Esophagus squamous epithelium (tissue), 5 donors: ENCODE measurements around the gene PGM5. TPM values are rescaled to one million over a fixed set of nuclear protein-coding genes. Genes with fewer than 3 reads are reported as not detected.

Experiments used
- DNase-seq: peaks from one replicate; lab custom pipeline; 2025; lab: John Stamatoyannopoulos, UW
- H3K27ac ChIP-seq, 4 donors: fragments of 200-600 bp; sonication (generic); one replicate each; pipeline ENCODE4 v1.5.1; 2016 to 2019; ENCODE audit warnings: mild to moderate bottlenecking in 1 of 4
- H3K27me3 ChIP-seq, 4 donors: fragments of 200-600 bp; sonication (generic); 1 replicate in 3 of 4; 2 replicates in 1 of 4; pipeline versions ENCODE4 v1.5.1 to v1.6.0; 2017 to 2021; ENCODE audit warnings: antibody characterized with exemption in 1 of 4
- H3K36me3 ChIP-seq, 3 donors: fragments of 200-600 bp; sonication (generic); one replicate each; pipeline ENCODE4 v1.5.1; 2016 to 2019
- H3K4me1 ChIP-seq, 3 donors: fragments of 200-600 bp; sonication (generic); one replicate each; pipeline ENCODE4 v1.5.1; 2017 to 2019
- H3K4me3 ChIP-seq, 4 donors: fragments of 200-600 bp; sonication (generic); 1 replicate in 3 of 4; 2 replicates in 1 of 4; pipeline ENCODE4 v1.5.1; 2016 to 2019; ENCODE audit warnings: mild to moderate bottlenecking in 2 of 4, moderate library complexity in 1 of 4
- H3K9me3 ChIP-seq, 3 donors: fragments of 200-600 bp; sonication (generic); one replicate each; pipeline ENCODE4 v1.5.1; 2016 to 2019
- CTCF ChIP-seq, 6 experiments: fragments of 450-650 bp in 4 of 6; fragments of 200-600 bp in 2 of 6; sonication (generic) in 2 of 6; IDR thresholded peaks; one replicate each; pipeline ENCODE4 v1.5.1; 2016 to 2019; ENCODE audit warnings: antibody characterized with exemption in 6 of 6, mild to moderate bottlenecking in 4 of 6, moderate library complexity in 4 of 6
- POLR2A ChIP-seq, 4 donors: fragments of 450-650 bp; IDR thresholded peaks; one replicate each; pipeline ENCODE4 v1.6.1; 2017; ENCODE audit warnings: antibody characterized with exemption in 4 of 4, mild to moderate bottlenecking in 4 of 4, moderate library complexity in 3 of 4
- WGBS, 2 donors: methylation state at CpG; one replicate each; pipeline ENCODE4 v1.1.5; 2018; 5-methylcytosine and 5-hydroxymethylcytosine counted together
- intact Hi-C: fragments of 100-400 bp; cut with DNase I; formaldehyde crosslinking; loops from one replicate; pipeline ENCODE4 v1.15.0; 2022
- total RNA-seq, 4 donors: library from RNA; depleted of rRNA; stranded (reverse); fragments of >200 nt; gene quantifications; one replicate each; pipeline ENCODE4 v1.1.0, GENCODE V29; 2016
- donor health status: DM: yes; HTN: yes; CAD: no.

Gene PGM5
- total RNA-seq, 4 donors from 2014 or later, result 4.5 to 112 (median 20.8) TPM

GRCh38 chr9:68476847-68477246, 120.4 kb downstream of the PGM5 start:
- intact Hi-C loops, result no loop called here
- H3K4me1 ChIP-seq, result peaks cover 0 to 12% (median 0%) of the 10 kb centered on the region in 3 donors
- no peak overlapping the region for H3K4me3 ChIP-seq
- no peaks in the 10 kb centered on the region for H3K27me3 ChIP-seq
- H3K9me3 ChIP-seq, result no peaks in the 10 kb centered on the region
- TF ChIP-seq CTCF (IDR thresholded peaks at IDR 0.05) (no peak), POLR2A (IDR thresholded peaks at IDR 0.05) (no peak)
- no peaks in the 10 kb centered on the region for H3K36me3 ChIP-seq
- peak overlapping the region in 3 of 4 donors; percentile 60 to 67 (median 65) for H3K27ac ChIP-seq
- 32% methylated on average over 2 of the region's 2 CpGs for WGBS, 2 donors
- no peak for DNase-seq

- WGBS, 2 donors, result 41 to 59% methylated on average over 3 of the region's 3 CpGs
- Histone ChIP-seq H3K27me3 (no peaks in the 10 kb centered on the region), H3K27ac (peak overlapping the region in 2 of 4 donors; percentile 55 to 67), H3K9me3 (no peaks in the 10 kb centered on the region), H3K4me1 (peaks cover 0 to 12% (median 0%) of the 10 kb centered on the region in 3 donors), H3K36me3 (peaks cover 0 to 10% (median 0%) of the 10 kb centered on the region in 3 donors), H3K4me3 (no peak overlapping the region)
- intact Hi-C loops, result no loop called here
- DNase-seq, result no peak
- TF ChIP-seq CTCF (IDR thresholded peaks at IDR 0.05), result no peak
- no peak for TF ChIP-seq POLR2A (IDR thresholded peaks at IDR 0.05)
These were observed 124.4 kb downstream of the PGM5 start for GRCh38 chr9:68480807-68481206.

GRCh38 chr9:68482548-68482947, 126.1 kb downstream of the PGM5 start:
- Histone ChIP-seq H3K9me3 (no peaks in the 10 kb centered on the region), H3K4me1 (no peaks in the 10 kb centered on the region), H3K27me3 (no peaks in the 10 kb centered on the region), H3K36me3 (peaks cover 0 to 22% (median 3%) of the 10 kb centered on the region in 3 donors), H3K4me3 (no peak overlapping the region), H3K27ac (peak overlapping the region in 3 of 4 donors; percentile 15 to 67 (median 42))
- intact Hi-C loops, result no loop called here
- TF ChIP-seq CTCF (IDR thresholded peaks at IDR 0.05) (no peak), POLR2A (IDR thresholded peaks at IDR 0.05) (no peak)
- 33 to 42% methylated on average over 1 of the region's 1 CpG for WGBS, 2 donors
- DNase-seq, result no peak

GRCh38 chr9:68488126-68488525, 131.7 kb downstream of the PGM5 start:
- Histone ChIP-seq H3K9me3 (no peaks in the 10 kb centered on the region), H3K4me3 (no peak overlapping the region), H3K4me1 (peaks cover 0 to 7% (median 0%) of the 10 kb centered on the region in 3 donors), H3K27ac (peak overlapping the region in 1 of 4 donors; percentile 33), H3K36me3 (peaks cover 0 to 29% (median 3%) of the 10 kb centered on the region in 3 donors), H3K27me3 (no peaks in the 10 kb centered on the region)
- WGBS, 2 donors, result 43 to 52% methylated on average over 2 of the region's 2 CpGs
- DNase-seq, result no peak
- intact Hi-C loops, result no loop called here
- TF ChIP-seq CTCF (IDR thresholded peaks at IDR 0.05), result no peak
- TF ChIP-seq POLR2A (IDR thresholded peaks at IDR 0.05), result no peak

GRCh38 chr9:68489646-68490045, 133.2 kb downstream of the PGM5 start:
- peak overlapping the region in 1 of 4 donors; percentile 36 for H3K27ac ChIP-seq
- H3K4me1 ChIP-seq, result peaks cover 0 to 13% (median 0%) of the 10 kb centered on the region in 3 donors
- H3K9me3 ChIP-seq, result no peaks in the 10 kb centered on the region
- no peak overlapping the region for H3K4me3 ChIP-seq
- WGBS, 2 donors, result 66 to 75% methylated on average over 4 of the region's 4 CpGs
- H3K36me3 ChIP-seq, result peaks cover 0 to 29% (median 3%) of the 10 kb centered on the region in 3 donors
- no peak for TF ChIP-seq POLR2A (IDR thresholded peaks at IDR 0.05)
- TF ChIP-seq CTCF (IDR thresholded peaks at IDR 0.05), result no peak
- intact Hi-C loops, result no loop called here
- DNase-seq, result no peak
- no peaks in the 10 kb centered on the region for H3K27me3 ChIP-seq
